OCI-LY1 (cell line): ENCODE results near the gene CCL2.

Experiments used
- CTCF ChIP-seq: fragments of 200-600 bp; sonication (generic), shearing (Covaris generic); IDR thresholded peaks from 2 replicates; pipeline ENCODE4 v1.5.1; 2017; ENCODE audit warnings: mild to moderate bottlenecking, antibody characterized with exemption, low read length, moderate library complexity, mixed read lengths
- EZH2 ChIP-seq: fragments of 200-600 bp; sonication (generic), shearing (Covaris generic); IDR thresholded peaks from 2 replicates; pipeline ENCODE4 v1.8.0; 2017; ENCODE audit warnings: borderline replicate concordance, mixed run types, mild to moderate bottlenecking, antibody characterized with exemption, low read length, moderate library complexity, mixed read lengths

DNA sequence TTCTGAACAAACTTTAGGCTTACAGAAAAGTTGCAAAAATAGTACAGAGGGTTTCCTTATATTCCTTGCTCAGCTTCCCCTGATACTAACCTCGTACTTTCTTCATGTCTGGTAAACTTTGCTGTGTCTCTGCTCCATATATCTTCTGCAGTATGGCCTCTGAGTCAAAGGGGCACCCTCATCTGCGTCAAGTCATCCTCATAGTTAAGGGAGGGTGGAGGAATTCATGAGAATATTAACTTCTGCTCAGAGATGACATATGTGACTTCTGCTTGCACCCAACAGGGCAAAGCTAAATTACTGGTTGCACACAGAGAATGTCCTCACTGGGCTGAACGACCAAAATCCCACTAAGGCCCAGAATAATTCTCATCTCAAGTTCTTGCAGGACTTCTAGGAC lies 10.6 kb downstream of the CCL2 start:
- no peak for TF ChIP-seq CTCF
- TF ChIP-seq EZH2, result no peak
